Right cardiac atrium (tissue), 5 donors: ENCODE results near the gene GLDC. TPM values are rescaled to one million over a fixed set of nuclear protein-coding genes. Genes with fewer than 3 reads are reported as not detected.

ENCODE experiments used
- ATAC-seq, 2 donors: fragments of 200-7000 bp; cut with Tn5 transposase; one replicate each; pipeline versions ENCODE4 v1.8.0 to v1.9.1; 2020; ENCODE audit warnings: moderate library complexity in 2 of 2, mild to moderate bottlenecking in 1 of 2
- DNase-seq, 3 donors: peaks; one replicate each; pipeline ENCODE4 v3.0.0-alpha.2; 2020
- H3K27ac ChIP-seq: one replicate; pipeline ENCODE4 v1.5.1; 2013; ENCODE audit warnings: mild to moderate bottlenecking, low read length, control low read depth, moderate library complexity
- H3K27me3 ChIP-seq: one replicate; pipeline ENCODE4 v1.6.1; 2013; ENCODE audit not compliant: control insufficient read depth, insufficient read depth
- H3K4me1 ChIP-seq: one replicate; pipeline ENCODE4 v1.6.1; 2013; ENCODE audit warnings: low read length; ENCODE audit not compliant: control insufficient read depth, insufficient read depth
- H3K4me3 ChIP-seq: one replicate; pipeline ENCODE4 v1.5.1; 2013; ENCODE audit warnings: low read length, control low read depth
- H3K9me3 ChIP-seq: one replicate; pipeline ENCODE4 v1.6.1; 2013; ENCODE audit warnings: low read length; ENCODE audit not compliant: control insufficient read depth
- WGBS: extraction: QIAGEN DNeasy Blood & Tissue Kit; methylation state at CpG from one replicate; pipeline ENCODE4 v1.1.7; 2013; 5-methylcytosine and 5-hydroxymethylcytosine counted together
- intact Hi-C, 4 donors: fragments of 100-400 bp; cut with DNase I; formaldehyde crosslinking; loops; one replicate each; pipeline versions ENCODE4 v1.11.0 to v1.14.0; 2022 to 2023
- polyA plus RNA-seq: library from polyadenylated mRNA; stranded (reverse); fragments of 200-250 nt; gene quantifications from one replicate; pipeline ENCODE4 v1.2.3, GENCODE V29; 2013
- total RNA-seq, 4 donors: library from RNA; stranded (reverse); fragmentation: NEBNext Ultra II Directional; extraction: Animal tissue kit (Norgen Biotek cat#: 25700); gene quantifications; one replicate each; pipeline ENCODE4 v1.2.1, GENCODE V29; 2021
- donor health status: healthy with polysubstance abuse.
- donor health status: DM: no; HTN: yes; CAD: no.
- donor health status: DM: no; HTN: no; CAD: no.
- donor health status: DM: no; HTN: yes; CAD: no; lungs with severe emphysema.
- donor health status: DM: yes; HTN: yes; CAD: no.

The GLDC gene
- total and polyA plus RNA-seq, 5 donors = 0.26 to 0.65 (median 0.62) TPM

GRCh38 chr9:6498982-6499381 is 146.5 kb downstream of the GLDC start:
- 97% methylated on average over 1 of the region's 1 CpG for WGBS
- Histone ChIP-seq H3K9me3 (no peaks in the 10 kb centered on the region), H3K4me1 (no peaks in the 10 kb centered on the region), H3K27ac (no peak overlapping the region), H3K27me3 (no peaks in the 10 kb centered on the region), H3K4me3 (no peak overlapping the region)
- ATAC-seq = no peak
- intact Hi-C loops = no loop called here
- no peak for DNase-seq

GRCh38 chr9:6495466-6495865 is 150.1 kb downstream of the GLDC start:
- intact Hi-C loops = no loop called here
- DNase-seq (no peak), ATAC-seq (no peak)
- no peak overlapping the region for H3K4me3 ChIP-seq
- no peak overlapping the region for H3K27ac ChIP-seq
- H3K4me1 ChIP-seq = no peaks in the 10 kb centered on the region
- H3K27me3 ChIP-seq = no peaks in the 10 kb centered on the region
- WGBS = 95% methylated on average over 1 of the region's 1 CpG
- H3K9me3 ChIP-seq = no peaks in the 10 kb centered on the region

GRCh38 chr9:6490863-6491262 is 154.7 kb downstream of the GLDC start:
- no peak overlapping the region for H3K27ac ChIP-seq
- H3K4me3 ChIP-seq = no peak overlapping the region
- H3K27me3 ChIP-seq = no peaks in the 10 kb centered on the region
- ATAC-seq = no peak
- over 99% methylated on average over 2 of the region's 2 CpGs for WGBS
- no peaks in the 10 kb centered on the region for H3K9me3 ChIP-seq
- intact Hi-C loops = no loop called here
- no peaks in the 10 kb centered on the region for H3K4me1 ChIP-seq
- no peak for DNase-seq

- H3K27ac ChIP-seq = no peak overlapping the region
- no peak overlapping the region for H3K4me3 ChIP-seq
- 92% methylated on average over 1 of the region's 1 CpG for WGBS
- intact Hi-C loops = loop anchor here in 1 of 4 donors (10.0 kb wide), 1 partner anchor 64 kb away; no protein-coding TSS in a partner anchor
- ATAC-seq (no peak), DNase-seq (no peak)
- no peaks in the 10 kb centered on the region for H3K4me1 ChIP-seq
- no peaks in the 10 kb centered on the region for H3K9me3 ChIP-seq
- H3K27me3 ChIP-seq = no peaks in the 10 kb centered on the region
These were observed 156.4 kb downstream of the GLDC start for GRCh38 chr9:6489099-6489498.

GRCh38 chr9:6488395-6488794 is 157.1 kb downstream of the GLDC start:
- whole genome bisulfite sequencing = 92% methylated on average over 7 of the region's 7 CpGs
- DNase-seq = no peak
- intact Hi-C loops = loop anchor here in 1 of 4 donors (10.0 kb wide), 1 partner anchor 64 kb away; no protein-coding TSS in a partner anchor
- H3K4me1 ChIP-seq = no peaks in the 10 kb centered on the region
- no peak overlapping the region for H3K4me3 ChIP-seq
- ATAC-seq = no peak
- H3K27me3 ChIP-seq = no peaks in the 10 kb centered on the region
- no peaks in the 10 kb centered on the region for H3K9me3 ChIP-seq
- H3K27ac ChIP-seq = no peak overlapping the region

GRCh38 chr9:6484210-6484609 is 161.3 kb downstream of the GLDC start:
- no peaks in the 10 kb centered on the region for H3K27me3 ChIP-seq
- H3K4me3 ChIP-seq = no peak overlapping the region
- intact Hi-C loops = loop anchor here in 1 of 4 donors (10.0 kb wide), 1 partner anchor 59 kb away; no protein-coding TSS in a partner anchor
- DNase-seq = no peak
- WGBS = 95% methylated on average over 2 of the region's 2 CpGs
- H3K4me1 ChIP-seq = no peaks in the 10 kb centered on the region
- no peaks in the 10 kb centered on the region for H3K9me3 ChIP-seq
- H3K27ac ChIP-seq = no peak overlapping the region
- no peak for ATAC-seq

Other genes starting within 250 kb of the GLDC start
- gene UHRF2, start 232.5 kb downstream of the GLDC start, total RNA-seq = 10 to 100 TPM; 16.3 to 20.5 (median 19.1) TPM
- 10.6 TPM for gene UHRF2, start 232.5 kb downstream of the GLDC start, polyA plus RNA-seq
- gene KDM4C, start 112.2 kb upstream of the GLDC start, total RNA-seq = 10 to 100 TPM; 16.0 to 20.6 (median 17.5) TPM
- 6.4 TPM for gene KDM4C, start 112.2 kb upstream of the GLDC start, polyA plus RNA-seq